Measurements from ENCODE around the gene VSIG10L2.

Gene VSIG10L2

GRCh38 chr11:125945011-125945796 lies 640 bp upstream of the VSIG10L2 start:
- in situ Hi-C loops (cut with HindIII; ENCODE audit: low sequenced_read_pairs), result loop anchor here (25.0 kb wide), 1 partner anchor 242 kb away; no protein-coding TSS in a partner anchor
- H3K4me3 ChIP-seq (ENCODE audit: low read depth, low read length), result no peak overlapping the region
- DNase-seq (ENCODE audit: low read depth, low spot score), result no peak
- no peak for TF ChIP-seq CTCF (IDR thresholded peaks at IDR 0.05; ENCODE audit: low read depth, low read length)

- no peak for DNase-seq (ENCODE audit: low read depth, low spot score)
- no peak for TF ChIP-seq CTCF (IDR thresholded peaks at IDR 0.05; ENCODE audit: low read depth, low read length)
- in situ Hi-C loops (cut with HindIII; ENCODE audit: low sequenced_read_pairs), result loop anchor here (25.0 kb wide), 1 partner anchor 240 kb away; no protein-coding TSS in a partner anchor
These were observed 1.0 kb downstream of the VSIG10L2 start for GRCh38 chr11:125946712-125947418.

GRCh38 chr11:125947419-125948277 lies 1.8 kb downstream of the VSIG10L2 start:
- in situ Hi-C loops (cut with HindIII; ENCODE audit: low sequenced_read_pairs), result loop anchor here (25.0 kb wide), 1 partner anchor 240 kb away; no protein-coding TSS in a partner anchor
- no peak for TF ChIP-seq CTCF (IDR thresholded peaks at IDR 0.05; ENCODE audit: low read depth, low read length)
- no peak overlapping the region for H3K4me3 ChIP-seq (ENCODE audit: low read depth, low read length)
- no peak for DNase-seq (ENCODE audit: low read depth, low spot score)

More at GRCh38 chr11:125946712-125947418, 1.0 kb downstream of the VSIG10L2 start:
- H3K4me3 ChIP-seq (ENCODE audit: low read depth, low read length), result no peak overlapping the region

- no peak for DNase-seq (ENCODE audit: low read depth, low spot score)
- H3K4me3 ChIP-seq (ENCODE audit: low read depth, low read length), result no peak overlapping the region
- TF ChIP-seq CTCF (IDR thresholded peaks at IDR 0.05; ENCODE audit: low read depth, low read length), result no peak
- in situ Hi-C loops (cut with HindIII; ENCODE audit: low sequenced_read_pairs), result loop anchor here (25.0 kb wide), 1 partner anchor 239 kb away; no protein-coding TSS in a partner anchor
These were observed 2.6 kb downstream of the VSIG10L2 start for GRCh38 chr11:125948278-125949051.

- no peak for DNase-seq (ENCODE audit: low read depth, low spot score)
- TF ChIP-seq CTCF (IDR thresholded peaks at IDR 0.05; ENCODE audit: low read depth, low read length), result no peak
- in situ Hi-C loops (cut with HindIII; ENCODE audit: low sequenced_read_pairs), result loop anchor here (25.0 kb wide), 1 partner anchor 238 kb away; no protein-coding TSS in a partner anchor
- H3K4me3 ChIP-seq (ENCODE audit: low read depth, low read length), result no peak overlapping the region
These were observed 3.7 kb downstream of the VSIG10L2 start for GRCh38 chr11:125949271-125950177.

Data from astrocyte of the spinal cord (primary cell).